Epithelial cell of esophagus (primary cell): ENCODE measurements around the gene MBD3.

Source experiments
- DNase-seq: peaks from one replicate; pipeline ENCODE4 v3.0.0; 2010; ENCODE audit warnings: low read depth
- H3K4me3 ChIP-seq: 2 replicates; pipeline ENCODE4 v1.5.1; 2011; ENCODE audit warnings: mild to moderate bottlenecking, low read length, control low read depth
- CTCF ChIP-seq: IDR thresholded peaks from 2 replicates; pipeline ENCODE4 v1.5.1; 2011; ENCODE audit warnings: low read depth, mild to moderate bottlenecking, low read length, control low read depth, inconsistent platforms; ENCODE audit not compliant: insufficient read depth; ENCODE audit errors: missing control alignments

Gene MBD3

GRCh38 chr19:1577929-1578618 is 14.6 kb downstream of the MBD3 start:
- no peak overlapping the region for H3K4me3 ChIP-seq
- DNase-seq = no peak
- no peak for TF ChIP-seq CTCF

- no peak overlapping the region for H3K4me3 ChIP-seq
- no peak for DNase-seq
- TF ChIP-seq CTCF = no peak
Measured at GRCh38 chr19:1577090-1577928, 15.4 kb downstream of the MBD3 start.

GRCh38 chr19:1576242-1577089 is 16.2 kb downstream of the MBD3 start:
- no peak for DNase-seq
- no peak for TF ChIP-seq CTCF
- H3K4me3 ChIP-seq = no peak overlapping the region

GRCh38 chr19:1575323-1576241 is 17.1 kb downstream of the MBD3 start:
- H3K4me3 ChIP-seq = no peak overlapping the region
- no peak for DNase-seq

GRCh38 chr19:1574354-1575136 is 18.1 kb downstream of the MBD3 start:
- no peak overlapping the region for H3K4me3 ChIP-seq
- TF ChIP-seq CTCF = no peak
- no peak for DNase-seq

More at GRCh38 chr19:1575323-1576241, 17.1 kb downstream of the MBD3 start:
- TF ChIP-seq CTCF = no peak
